HEK293 (cell line): ENCODE measurements around the gene SLC22A12.

Source experiments
- CTCF ChIP-seq: fragments of 450-650 bp; formaldehyde crosslinking; IDR thresholded peaks from 2 replicates; pipeline ENCODE4 v1.5.1; 2016; ENCODE audit warnings: missing biosample characterization, missing genetic modification characterization
- GLIS2 ChIP-seq: fragments of 450-650 bp; formaldehyde crosslinking; IDR thresholded peaks from 2 replicates; pipeline ENCODE4 v1.5.1; 2016; ENCODE audit warnings: missing biosample characterization, missing genetic modification characterization
- KLF8 ChIP-seq: fragments of 450-650 bp; formaldehyde crosslinking; IDR thresholded peaks from 2 replicates; pipeline ENCODE4 v1.5.1; 2016; ENCODE audit warnings: missing biosample characterization, missing genetic modification characterization
- ZNF274 ChIP-seq, 2 experiments: fragments of 200-500 bp in 1 of 2; fragments of 450-650 bp in 1 of 2; sonication (Bioruptor generic) in 1 of 2; formaldehyde crosslinking in 1 of 2; IDR thresholded peaks; 2 replicates each; pipeline versions ENCODE4 v1.5.1 to v1.6.1; 2014 to 2016; ENCODE audit warnings: borderline replicate concordance in 1 of 2, inconsistent platforms in 1 of 2, low read length in 1 of 2, missing biosample characterization in 1 of 2, missing genetic modification characterization in 1 of 2
- ZNF324 ChIP-seq: fragments of 450-650 bp; formaldehyde crosslinking; IDR thresholded peaks from 2 replicates; pipeline ENCODE4 v1.5.1; 2016; ENCODE audit warnings: missing biosample characterization, missing genetic modification characterization
- ZNF362 ChIP-seq: fragments of 450-650 bp; formaldehyde crosslinking; IDR thresholded peaks from 2 replicates; pipeline ENCODE4 v1.5.1; 2016; ENCODE audit warnings: missing biosample characterization, missing genetic modification characterization
- ZNF560 ChIP-seq: fragments of 450-650 bp; formaldehyde crosslinking; IDR thresholded peaks from 2 replicates; pipeline ENCODE4 v1.5.1; 2017; ENCODE audit warnings: missing biosample characterization, missing genetic modification characterization, borderline replicate concordance
- TF ChIP-seq, protein P1 (sequence below): sonication (generic); formaldehyde crosslinking; IDR thresholded peaks from 2 replicates; pipeline ENCODE4 v1.8.1; 2022; ENCODE audit warnings: mild to moderate bottlenecking, moderate library complexity, missing genetic modification reagents

DNA sequence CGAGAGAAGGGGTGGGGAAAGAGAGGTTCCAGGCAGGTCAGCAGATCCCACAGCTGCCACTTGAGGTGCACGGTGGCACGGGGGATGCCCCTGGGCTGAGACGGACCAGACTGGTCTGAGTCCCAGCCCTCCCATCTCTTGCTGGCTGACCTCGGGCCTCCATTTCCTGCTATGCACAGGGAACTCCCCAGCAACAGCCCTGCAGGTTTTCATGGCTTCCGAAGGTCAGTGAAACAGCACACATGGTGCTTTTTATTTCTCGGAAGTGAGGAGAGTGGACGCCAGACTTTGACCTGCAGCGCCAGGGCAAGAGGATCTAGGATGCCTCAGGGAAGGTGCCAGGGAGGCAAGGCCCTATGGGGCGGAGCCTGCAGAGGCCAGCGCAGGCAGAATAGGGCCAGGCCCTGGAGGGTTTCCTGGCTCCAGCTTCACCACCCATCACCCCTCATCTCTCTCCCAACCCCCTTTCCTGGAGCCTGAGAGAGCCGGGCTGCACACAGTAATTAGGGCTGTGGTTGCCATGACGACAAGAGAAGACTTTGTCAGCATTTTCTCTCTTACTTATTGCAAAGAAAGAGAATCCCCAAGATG, 29.5 kb downstream of the SLC22A12 start:
- TF ChIP-seq CTCF (tag by site-specific recombination) (no peak), ZNF274 (IDR thresholded peaks at IDR 0.05; ENCODE audit: low read length) (no peak), ZNF274 (tag by site-specific recombination; IDR thresholded peaks at IDR 0.05; ENCODE audit: borderline replicate concordance) (no peak), ZNF362 (tag by site-specific recombination) (no peak), ZNF560 (no peak), GLIS2 (tag by site-specific recombination) (no peak), ZNF324 (tag by site-specific recombination) (no peak), KLF8 (tag by site-specific recombination) (no peak)
- TF ChIP-seq, protein P1, sequence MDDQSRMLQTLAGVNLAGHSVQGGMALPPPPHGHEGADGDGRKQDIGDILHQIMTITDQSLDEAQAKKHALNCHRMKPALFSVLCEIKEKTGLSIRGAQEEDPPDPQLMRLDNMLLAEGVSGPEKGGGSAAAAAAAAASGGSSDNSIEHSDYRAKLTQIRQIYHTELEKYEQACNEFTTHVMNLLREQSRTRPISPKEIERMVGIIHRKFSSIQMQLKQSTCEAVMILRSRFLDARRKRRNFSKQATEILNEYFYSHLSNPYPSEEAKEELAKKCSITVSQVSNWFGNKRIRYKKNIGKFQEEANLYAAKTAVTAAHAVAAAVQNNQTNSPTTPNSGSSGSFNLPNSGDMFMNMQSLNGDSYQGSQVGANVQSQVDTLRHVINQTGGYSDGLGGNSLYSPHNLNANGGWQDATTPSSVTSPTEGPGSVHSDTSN (CRISPR knock-in tag), result no peak
